HCT116 (cell line): ENCODE results near the gene SLC25A45. TPM values are rescaled to one million over a fixed set of nuclear protein-coding genes. Genes with fewer than 3 reads are reported as not detected.

Experiments
- ATAC-seq: fragments of 200-7000 bp; cut with Tn5 transposase; 2 replicates; pipeline ENCODE4 v1.9.1; 2020; ENCODE audit warnings: mild to moderate bottlenecking, moderate library complexity
- BruUV-seq: library from RNA; stranded (reverse); fragments of 400-500 nt; replicated peaks from 2 replicates; lab custom pipeline; 2021; lab: Mats Ljungman, UMichigan
- CTCF ChIA-PET: fragments of 300-600 bp; sonication (Branson Sonifier 250); formaldehyde crosslinking; loops from one replicate; lab custom pipeline; 2021; ENCODE audit warnings: antibody characterized with exemption; lab: Charles Lee
- POLR2A ChIA-PET: fragments of 300-600, 350-600 bp; sonication (Branson Sonifier 250); formaldehyde crosslinking; loops from one replicate; lab custom pipeline; 2021; ENCODE audit warnings: antibody characterized with exemption; lab: Charles Lee
- RAD21 ChIA-PET, 2 experiments: fragments of 300-600 bp; sonication (Branson Sonifier 250); formaldehyde crosslinking; loops; one replicate each; lab custom pipeline; 2023; ENCODE audit warnings: low total read pairs in 2 of 2; ENCODE audit not compliant: uncharacterized antibody in 2 of 2, unreplicated experiment in 2 of 2, low non-redundant PET in 1 of 2; lab: Charles Lee
- DNase-seq: peaks from one replicate; pipeline ENCODE4 v3.0.0-alpha.2; 2010; ENCODE audit warnings: low read depth, low spot score
- H2AFZ ChIP-seq: fragments of 200-600 bp; shearing (Covaris generic), sonication (generic); 2 replicates; pipeline ENCODE4 v1.6.1; 2017; ENCODE audit warnings: low read depth, mixed run types, mixed read lengths, antibody characterized with exemption, low read length; ENCODE audit not compliant: poor library complexity, severe bottlenecking
- H3K27ac ChIP-seq: 2 replicates; pipeline ENCODE4 v1.5.1; 2012; ENCODE audit warnings: low read depth, low read length
- H3K27me3 ChIP-seq: fragments of 200-600 bp; sonication (generic); 2 replicates; pipeline ENCODE4 v1.6.1; 2016; ENCODE audit warnings: mixed run types, low read length, mixed read lengths; ENCODE audit not compliant: insufficient read depth
- H3K36me3 ChIP-seq, 2 experiments: fragments of 200-500 bp in 1 of 2; fragments of 200-600 bp in 1 of 2; sonication (Bioruptor generic) in 1 of 2; sonication (generic) in 1 of 2; 2 replicates each; pipeline versions ENCODE4 v1.5.1 to v1.6.1; 2014 to 2016; ENCODE audit warnings: low read length in 2 of 2, inconsistent platforms in 1 of 2, mixed read lengths in 1 of 2, mixed run types in 1 of 2; ENCODE audit not compliant: insufficient read depth in 2 of 2, control insufficient read depth in 1 of 2
- H3K4me1 ChIP-seq, 2 experiments: fragments of 200-600 bp in 1 of 2; sonication (generic) in 1 of 2; 2 replicates each; pipeline versions ENCODE4 v1.5.1 to v1.6.1; 2012 to 2017; ENCODE audit warnings: low read length in 2 of 2, inconsistent platforms in 1 of 2, mild to moderate bottlenecking in 1 of 2, mixed read lengths in 1 of 2, mixed run types in 1 of 2, moderate library complexity in 1 of 2; ENCODE audit not compliant: insufficient read depth in 2 of 2, control insufficient read depth in 1 of 2
- H3K4me2 ChIP-seq: fragments of 200-600 bp; sonication (generic); 2 replicates; pipeline ENCODE4 v1.6.1; 2017; ENCODE audit warnings: mixed run types, low read length, mixed read lengths
- H3K4me3 ChIP-seq, 2 experiments: fragments of 200-600 bp in 1 of 2; sonication (generic) in 1 of 2; replicated peaks in 1 of 2; 2 replicates each; pipeline ENCODE4 v1.5.1; 2011 to 2016; ENCODE audit warnings: low read length in 2 of 2, control low read depth in 1 of 2, low read depth in 1 of 2, mild to moderate bottlenecking in 1 of 2, mixed read lengths in 1 of 2, mixed run types in 1 of 2
- H3K79me2 ChIP-seq: fragments of 200-600 bp; sonication (generic); 2 replicates; pipeline ENCODE4 v1.6.1; 2017; ENCODE audit warnings: mild to moderate bottlenecking, mixed run types, low read length, moderate library complexity, mixed read lengths; ENCODE audit not compliant: insufficient read depth
- H3K9ac ChIP-seq: fragments of 200-600 bp; sonication (generic); 2 replicates; pipeline ENCODE4 v1.6.1; 2016; ENCODE audit warnings: low read length, mixed read lengths
- H3K9me2 ChIP-seq: fragments of 200-600 bp; sonication (generic), shearing (Covaris generic); 2 replicates; pipeline ENCODE4 v1.6.1; 2017; ENCODE audit warnings: mixed run types, mild to moderate bottlenecking, moderate library complexity; ENCODE audit not compliant: insufficient read depth
- H3K9me3 ChIP-seq, 2 experiments: fragments of 200-500 bp in 1 of 2; fragments of 200-600 bp in 1 of 2; sonication (Bioruptor generic) in 1 of 2; sonication (generic) in 1 of 2; 2 replicates each; pipeline ENCODE4 v1.6.1; 2014 to 2017; ENCODE audit warnings: low read length in 2 of 2, mixed read lengths in 2 of 2, inconsistent platforms in 1 of 2, low read depth in 1 of 2, mild to moderate bottlenecking in 1 of 2, mixed run types in 1 of 2, moderate library complexity in 1 of 2; ENCODE audit not compliant: control insufficient read depth in 1 of 2, insufficient read depth in 1 of 2
- H4K20me1 ChIP-seq: fragments of 200-600 bp; sonication (generic), shearing (Covaris generic); 2 replicates; pipeline ENCODE4 v1.6.1; 2017; ENCODE audit warnings: mixed run types, mild to moderate bottlenecking, moderate library complexity; ENCODE audit not compliant: insufficient read depth
- CEBPB ChIP-seq: IDR thresholded peaks from 2 replicates; pipeline ENCODE4 v1.6.1; 2012; ENCODE audit warnings: low read depth
- EGR1 ChIP-seq: IDR thresholded peaks from 2 replicates; pipeline ENCODE4 v1.6.1; 2012; ENCODE audit warnings: low read depth
- ELF1 ChIP-seq: IDR thresholded peaks from 2 replicates; pipeline ENCODE4 v1.6.1; 2012; ENCODE audit warnings: low read depth, borderline replicate concordance
- EZH2 ChIP-seq: fragments of 200-600 bp; sonication (generic); IDR thresholded peaks from 2 replicates; pipeline ENCODE4 v1.6.1; 2017; ENCODE audit warnings: antibody characterized with exemption, mixed run types
- JUND ChIP-seq: IDR thresholded peaks from 2 replicates; pipeline ENCODE4 v1.6.1; 2012
- POLR2A ChIP-seq: IDR thresholded peaks from 2 replicates; pipeline ENCODE4 v1.7.0; 2011; ENCODE audit warnings: borderline replicate concordance; ENCODE audit not compliant: insufficient read depth, insufficient read length; ENCODE audit errors: extremely low read depth
- POLR2AphosphoS5 ChIP-seq: IDR thresholded peaks from 2 replicates; pipeline ENCODE4 v1.6.1; 2011; ENCODE audit warnings: mild to moderate bottlenecking, low read depth, low read length, moderate library complexity
- RAD21 ChIP-seq: IDR thresholded peaks from 2 replicates; pipeline ENCODE4 v1.6.1; 2012; ENCODE audit warnings: low read depth, mild to moderate bottlenecking
- SIN3A ChIP-seq: IDR thresholded peaks from 2 replicates; pipeline ENCODE4 v1.6.1; 2012; ENCODE audit warnings: low read depth
- SP1 ChIP-seq: IDR thresholded peaks from 2 replicates; pipeline ENCODE4 v1.6.1; 2012; ENCODE audit warnings: low read depth
- TCF7L2 ChIP-seq: IDR thresholded peaks from 2 replicates; pipeline ENCODE4 v1.7.0; 2011; ENCODE audit warnings: borderline replicate concordance, inconsistent platforms; ENCODE audit not compliant: insufficient read depth, insufficient read length; ENCODE audit errors: extremely low read depth
- YY1 ChIP-seq: IDR thresholded peaks from 2 replicates; pipeline ENCODE4 v1.6.1; 2011; ENCODE audit warnings: low read length, low read depth, moderate library complexity, mild to moderate bottlenecking; ENCODE audit not compliant: insufficient replicate concordance; ENCODE audit errors: extremely low read depth
- ZNF274 ChIP-seq: fragments of 200-500 bp; sonication (Bioruptor generic); IDR thresholded peaks from 2 replicates; pipeline ENCODE4 v1.6.1; 2014; ENCODE audit warnings: mild to moderate bottlenecking, low read depth, low read length, inconsistent platforms
- intact Hi-C: fragments of 100-400 bp; cut with micrococcal nuclease; formaldehyde crosslinking; loops from 2 replicates; pipeline ENCODE4 v1.10.0; 2022
- total RNA-seq: library from RNA; stranded (reverse); gene quantifications from one replicate; pipeline ENCODE4 v1.2.1, GENCODE V29; 2021; ENCODE audit not compliant: unreplicated experiment
- TF ChIP-seq, protein P1 (sequence below): IDR thresholded peaks from 2 replicates; pipeline ENCODE4 v1.6.1; 2012
- TF ChIP-seq, protein P2 (sequence below): IDR thresholded peaks from 2 replicates; pipeline ENCODE4 v1.6.1; 2012
- TF ChIP-seq, protein P3 (sequence below): IDR thresholded peaks from 2 replicates; pipeline ENCODE4 v1.6.1; 2012; ENCODE audit warnings: low read depth
- TF ChIP-seq, protein P4 (sequence below), 3 experiments: fragments of 200-600 bp in 1 of 3; sonication (generic) in 1 of 3; IDR thresholded peaks in 2 of 3; conservative IDR thresholded peaks in 1 of 3; 2 replicates each; pipeline ENCODE4 v1.5.1; 2012 to 2017; ENCODE audit warnings: low read depth in 2 of 3, low read length in 2 of 3, antibody characterized with exemption in 1 of 3, borderline replicate concordance in 1 of 3, control low read depth in 1 of 3, mild to moderate bottlenecking in 1 of 3, mixed read lengths in 1 of 3, mixed run types in 1 of 3, moderate library complexity in 1 of 3; ENCODE audit not compliant: insufficient read depth in 1 of 3
- TF ChIP-seq, protein P5 (sequence below): IDR thresholded peaks from 2 replicates; pipeline ENCODE4 v1.6.1; 2011; ENCODE audit warnings: mild to moderate bottlenecking, low read length, moderate library complexity; ENCODE audit not compliant: insufficient replicate concordance; ENCODE audit errors: extremely low read depth

The SLC25A45 gene
- total RNA-seq, 1 experiment from 2014 or later = 3.9 TPM

DNA sequence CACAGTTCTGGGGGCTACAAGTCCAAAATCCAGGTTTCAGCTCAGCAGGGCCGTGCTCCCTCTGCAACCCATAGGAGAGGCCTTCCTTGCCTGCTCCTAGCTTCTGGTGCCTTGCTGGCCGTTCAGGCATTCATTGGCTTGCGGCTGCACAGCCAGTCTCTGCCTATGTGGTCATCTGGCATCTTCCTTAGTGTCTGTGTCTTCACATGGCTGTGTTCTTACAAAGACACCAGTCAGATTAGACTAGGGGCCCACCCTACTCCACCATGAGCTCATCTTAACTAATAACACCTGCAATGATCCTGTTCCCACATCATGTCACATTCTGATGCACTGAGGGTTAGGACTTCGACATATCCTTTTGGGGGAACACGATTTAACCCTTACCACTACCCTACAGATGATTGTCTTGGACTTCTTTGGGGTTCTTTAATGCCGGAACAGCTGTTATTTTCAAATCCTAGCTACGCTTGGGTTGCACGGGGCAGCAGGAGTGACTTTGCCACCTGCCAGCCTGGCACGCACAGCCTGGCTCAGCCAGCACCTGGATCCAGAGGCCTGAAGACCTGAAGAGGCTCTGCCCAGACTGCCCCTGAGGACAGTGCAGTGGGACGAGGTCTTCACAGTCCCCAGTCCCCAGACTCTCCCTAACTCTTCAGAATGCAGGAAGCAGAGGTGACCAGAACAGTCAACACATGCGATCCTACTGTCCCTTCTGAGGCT is 32.5 kb upstream of the SLC25A45 start:
- TF ChIP-seq ELF1 = no peak
- no peak for TF ChIP-seq POLR2A
- TF ChIP-seq EZH2 = no peak
- TF ChIP-seq, protein P1, sequence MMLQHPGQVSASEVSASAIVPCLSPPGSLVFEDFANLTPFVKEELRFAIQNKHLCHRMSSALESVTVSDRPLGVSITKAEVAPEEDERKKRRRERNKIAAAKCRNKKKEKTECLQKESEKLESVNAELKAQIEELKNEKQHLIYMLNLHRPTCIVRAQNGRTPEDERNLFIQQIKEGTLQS = no peak
- no peak for TF ChIP-seq CEBPB
- no peak for TF ChIP-seq EGR1
- no peak; the same call in 1 of the 2 replicates for TF ChIP-seq POLR2AphosphoS5
- TF ChIP-seq, protein P2, sequence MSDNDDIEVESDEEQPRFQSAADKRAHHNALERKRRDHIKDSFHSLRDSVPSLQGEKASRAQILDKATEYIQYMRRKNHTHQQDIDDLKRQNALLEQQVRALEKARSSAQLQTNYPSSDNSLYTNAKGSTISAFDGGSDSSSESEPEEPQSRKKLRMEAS = no peak
- TF ChIP-seq TCF7L2 = no peak
- TF ChIP-seq, protein P3, sequence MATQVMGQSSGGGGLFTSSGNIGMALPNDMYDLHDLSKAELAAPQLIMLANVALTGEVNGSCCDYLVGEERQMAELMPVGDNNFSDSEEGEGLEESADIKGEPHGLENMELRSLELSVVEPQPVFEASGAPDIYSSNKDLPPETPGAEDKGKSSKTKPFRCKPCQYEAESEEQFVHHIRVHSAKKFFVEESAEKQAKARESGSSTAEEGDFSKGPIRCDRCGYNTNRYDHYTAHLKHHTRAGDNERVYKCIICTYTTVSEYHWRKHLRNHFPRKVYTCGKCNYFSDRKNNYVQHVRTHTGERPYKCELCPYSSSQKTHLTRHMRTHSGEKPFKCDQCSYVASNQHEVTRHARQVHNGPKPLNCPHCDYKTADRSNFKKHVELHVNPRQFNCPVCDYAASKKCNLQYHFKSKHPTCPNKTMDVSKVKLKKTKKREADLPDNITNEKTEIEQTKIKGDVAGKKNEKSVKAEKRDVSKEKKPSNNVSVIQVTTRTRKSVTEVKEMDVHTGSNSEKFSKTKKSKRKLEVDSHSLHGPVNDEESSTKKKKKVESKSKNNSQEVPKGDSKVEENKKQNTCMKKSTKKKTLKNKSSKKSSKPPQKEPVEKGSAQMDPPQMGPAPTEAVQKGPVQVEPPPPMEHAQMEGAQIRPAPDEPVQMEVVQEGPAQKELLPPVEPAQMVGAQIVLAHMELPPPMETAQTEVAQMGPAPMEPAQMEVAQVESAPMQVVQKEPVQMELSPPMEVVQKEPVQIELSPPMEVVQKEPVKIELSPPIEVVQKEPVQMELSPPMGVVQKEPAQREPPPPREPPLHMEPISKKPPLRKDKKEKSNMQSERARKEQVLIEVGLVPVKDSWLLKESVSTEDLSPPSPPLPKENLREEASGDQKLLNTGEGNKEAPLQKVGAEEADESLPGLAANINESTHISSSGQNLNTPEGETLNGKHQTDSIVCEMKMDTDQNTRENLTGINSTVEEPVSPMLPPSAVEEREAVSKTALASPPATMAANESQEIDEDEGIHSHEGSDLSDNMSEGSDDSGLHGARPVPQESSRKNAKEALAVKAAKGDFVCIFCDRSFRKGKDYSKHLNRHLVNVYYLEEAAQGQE = no peak
- TF ChIP-seq, protein P4, sequence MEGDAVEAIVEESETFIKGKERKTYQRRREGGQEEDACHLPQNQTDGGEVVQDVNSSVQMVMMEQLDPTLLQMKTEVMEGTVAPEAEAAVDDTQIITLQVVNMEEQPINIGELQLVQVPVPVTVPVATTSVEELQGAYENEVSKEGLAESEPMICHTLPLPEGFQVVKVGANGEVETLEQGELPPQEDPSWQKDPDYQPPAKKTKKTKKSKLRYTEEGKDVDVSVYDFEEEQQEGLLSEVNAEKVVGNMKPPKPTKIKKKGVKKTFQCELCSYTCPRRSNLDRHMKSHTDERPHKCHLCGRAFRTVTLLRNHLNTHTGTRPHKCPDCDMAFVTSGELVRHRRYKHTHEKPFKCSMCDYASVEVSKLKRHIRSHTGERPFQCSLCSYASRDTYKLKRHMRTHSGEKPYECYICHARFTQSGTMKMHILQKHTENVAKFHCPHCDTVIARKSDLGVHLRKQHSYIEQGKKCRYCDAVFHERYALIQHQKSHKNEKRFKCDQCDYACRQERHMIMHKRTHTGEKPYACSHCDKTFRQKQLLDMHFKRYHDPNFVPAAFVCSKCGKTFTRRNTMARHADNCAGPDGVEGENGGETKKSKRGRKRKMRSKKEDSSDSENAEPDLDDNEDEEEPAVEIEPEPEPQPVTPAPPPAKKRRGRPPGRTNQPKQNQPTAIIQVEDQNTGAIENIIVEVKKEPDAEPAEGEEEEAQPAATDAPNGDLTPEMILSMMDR (IDR thresholded peaks at IDR 0.05 in 2 of 3, conservative IDR thresholded peaks at IDR 0.05 in 1 of 3; ENCODE audit: borderline replicate concordance in 1 of 3, insufficient read depth in 1 of 3, low read depth in 2 of 3, low read length in 2 of 3) = no peak
- no peak for TF ChIP-seq JUND
- no peak for TF ChIP-seq SIN3A
- TF ChIP-seq, protein P5, sequence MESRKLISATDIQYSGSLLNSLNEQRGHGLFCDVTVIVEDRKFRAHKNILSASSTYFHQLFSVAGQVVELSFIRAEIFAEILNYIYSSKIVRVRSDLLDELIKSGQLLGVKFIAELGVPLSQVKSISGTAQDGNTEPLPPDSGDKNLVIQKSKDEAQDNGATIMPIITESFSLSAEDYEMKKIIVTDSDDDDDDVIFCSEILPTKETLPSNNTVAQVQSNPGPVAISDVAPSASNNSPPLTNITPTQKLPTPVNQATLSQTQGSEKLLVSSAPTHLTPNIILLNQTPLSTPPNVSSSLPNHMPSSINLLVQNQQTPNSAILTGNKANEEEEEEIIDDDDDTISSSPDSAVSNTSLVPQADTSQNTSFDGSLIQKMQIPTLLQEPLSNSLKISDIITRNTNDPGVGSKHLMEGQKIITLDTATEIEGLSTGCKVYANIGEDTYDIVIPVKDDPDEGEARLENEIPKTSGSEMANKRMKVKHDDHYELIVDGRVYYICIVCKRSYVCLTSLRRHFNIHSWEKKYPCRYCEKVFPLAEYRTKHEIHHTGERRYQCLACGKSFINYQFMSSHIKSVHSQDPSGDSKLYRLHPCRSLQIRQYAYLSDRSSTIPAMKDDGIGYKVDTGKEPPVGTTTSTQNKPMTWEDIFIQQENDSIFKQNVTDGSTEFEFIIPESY = no peak
- TF ChIP-seq ZNF274 = no peak
- no peak for TF ChIP-seq YY1
- TF ChIP-seq RAD21 = no peak
- TF ChIP-seq SP1 = no peak
- no peak for ATAC-seq
- H3K9me3 ChIP-seq = no peaks in the 10 kb centered on the region
- H3K27ac ChIP-seq = no peak overlapping the region
- no peak overlapping the region for H3K4me2 ChIP-seq
- POLR2A ChIA-PET = interaction anchor here (0.7 to 15.5 kb wide), 6 partner anchors 12 to 83 kb away, joined by 3 to 910 read pairs (median 4); partner anchors contain the start of gene MALAT1
- CTCF ChIA-PET = interaction anchor here (0.7 to 3.9 kb wide), 7 partner anchors 23 to 94 kb away, joined by 3 to 37 read pairs (median 5); no protein-coding TSS in a partner anchor
- BruUV-seq = no TSS peak
- H3K79me2 ChIP-seq = peaks cover under 1% of the 10 kb centered on the region
- peaks cover 33 to 44% of the 10 kb centered on the region in 2 experiments for H3K4me1 ChIP-seq
- H2AFZ ChIP-seq = no peak overlapping the region
- H3K27me3 ChIP-seq = no peaks in the 10 kb centered on the region
- no peak for DNase-seq
- H3K36me3 ChIP-seq = peaks cover 0 to 3% of the 10 kb centered on the region in 2 experiments; a peak in 2 of 4 replicates
- H3K9me2 ChIP-seq = no peaks in the 10 kb centered on the region
- no peaks in the 10 kb centered on the region for H4K20me1 ChIP-seq
- H3K9ac ChIP-seq = no peak overlapping the region
- RAD21 ChIA-PET = interaction anchor here (1.0 to 2.4 kb wide), 5 partner anchors 18 to 93 kb away, joined by 4 to 14 read pairs (median 5); no protein-coding TSS in a partner anchor
- intact Hi-C loops = no loop called here
- no peak overlapping the region for H3K4me3 ChIP-seq
